Activated T-helper 1 cell treated with anti-CD3 and anti-CD28 coated beads, Interleukin-12 subunit alpha, Interleukin-12 subunit beta, Interleukin-2, Interleukin-4 antibody, amounts not matched to agents 30 ng/mL and 10 ng/mL and 1 ng/mL, durations not matched to agents 14 hours and 24 hours and 36 hours (primary cell): ENCODE data around the gene CORIN. TPM values are rescaled to one million over a fixed set of nuclear protein-coding genes. Genes with fewer than 3 reads are reported as not detected.
"Not testable (repeated sequence)": the region's sequence is repeated elsewhere in the genome, so short reads cannot be mapped to it uniquely, and the experiment has no call there.

Source experiments
- DNase-seq: peaks from one replicate; pipeline ENCODE4 v3.0.0; 2021; ENCODE audit warnings: low spot score
- H3K27ac Mint-ChIP-seq: one replicate; pipeline ENCODE4 v1.8.0; 2021; ENCODE audit warnings: mild to moderate bottlenecking, mixed read lengths
- H3K27me3 Mint-ChIP-seq: one replicate; pipeline ENCODE4 v1.8.0; 2022; ENCODE audit warnings: mild to moderate bottlenecking, moderate library complexity, mixed read lengths; ENCODE audit not compliant: insufficient read depth
- H3K36me3 Mint-ChIP-seq: one replicate; pipeline ENCODE4 v1.8.0; 2021; ENCODE audit warnings: low read depth, mixed read lengths
- H3K4me1 Mint-ChIP-seq: one replicate; pipeline ENCODE4 v1.8.0; 2021; ENCODE audit warnings: low read depth, mixed read lengths
- H3K4me3 Mint-ChIP-seq: one replicate; pipeline ENCODE4 v1.8.0; 2021; ENCODE audit warnings: mild to moderate bottlenecking, moderate library complexity, mixed read lengths
- H3K9me3 Mint-ChIP-seq: one replicate; pipeline ENCODE4 v1.8.0; 2021; ENCODE audit warnings: mixed read lengths
- intact Hi-C: fragments of 100-400 bp; cut with micrococcal nuclease; formaldehyde crosslinking; loops from one replicate; pipeline ENCODE4 v1.15.1; 2024
- total RNA-seq: library from RNA; stranded (reverse); gene quantifications from 2 replicates; pipeline ENCODE4 v1.2.3, GENCODE V29; 2022

Gene CORIN
- total RNA-seq, 1 donor from 2014 or later = not detected

GRCh38 chr4:47567511-47567910, 270.4 kb downstream of the CORIN start:
- Mint-ChIP-seq H3K27me3 (no peaks in the 10 kb centered on the region), H3K27ac (no peak overlapping the region), H3K4me1 (no peaks in the 10 kb centered on the region), H3K36me3 (no peaks in the 10 kb centered on the region), H3K4me3 (no peak overlapping the region), H3K9me3 (no peaks in the 10 kb centered on the region)
- DNase-seq = no peak
- intact Hi-C loops = loop anchor here (10.0 kb wide), 1 partner anchor 173 kb away; no protein-coding TSS in a partner anchor

- Mint-ChIP-seq H3K9me3 (no peaks in the 10 kb centered on the region), H3K4me3 (no peak overlapping the region), H3K4me1 (peaks cover 4% of the 10 kb centered on the region), H3K27ac (no peak overlapping the region), H3K36me3 (no peaks in the 10 kb centered on the region), H3K27me3 (no peaks in the 10 kb centered on the region)
- no peak for DNase-seq
- intact Hi-C loops = loop anchor here (10.0 kb wide), 1 partner anchor 172 kb away; no protein-coding TSS in a partner anchor
These were observed 270.9 kb downstream of the CORIN start for GRCh38 chr4:47566969-47567368.

- Mint-ChIP-seq H3K9me3 (no peaks in the 10 kb centered on the region), H3K4me1 (peaks cover 4% of the 10 kb centered on the region), H3K4me3 (no peak overlapping the region), H3K36me3 (no peaks in the 10 kb centered on the region), H3K27me3 (no peaks in the 10 kb centered on the region), H3K27ac (no peak overlapping the region)
- intact Hi-C loops = loop anchor here (10.0 kb wide), 1 partner anchor 172 kb away; no protein-coding TSS in a partner anchor
- DNase-seq = no peak
These were observed 271.3 kb downstream of the CORIN start for GRCh38 chr4:47566566-47566965.

GRCh38 chr4:47562297-47562696, 275.6 kb downstream of the CORIN start:
- H3K27ac Mint-ChIP-seq = no peak overlapping the region
- DNase-seq = no peak
- no peak overlapping the region for H3K4me3 Mint-ChIP-seq
- H3K4me1 Mint-ChIP-seq = peaks cover 4% of the 10 kb centered on the region
- H3K27me3 Mint-ChIP-seq = no peaks in the 10 kb centered on the region
- no peaks in the 10 kb centered on the region for H3K9me3 Mint-ChIP-seq
- H3K36me3 Mint-ChIP-seq = no peaks in the 10 kb centered on the region
- intact Hi-C loops = loop anchor here (10.0 kb wide), 1 partner anchor 167 kb away; no protein-coding TSS in a partner anchor

GRCh38 chr4:47561331-47561730, 276.5 kb downstream of the CORIN start:
- no peaks in the 10 kb centered on the region for H3K27me3 Mint-ChIP-seq

GRCh38 chr4:47560682-47561081, 277.2 kb downstream of the CORIN start:
- Mint-ChIP-seq H3K4me1 (peaks cover 4% of the 10 kb centered on the region), H3K9me3 (no peaks in the 10 kb centered on the region), H3K4me3 (no peak overlapping the region), H3K27me3 (no peaks in the 10 kb centered on the region), H3K27ac (no peak overlapping the region), H3K36me3 (no peaks in the 10 kb centered on the region)
- no peak for DNase-seq
- intact Hi-C loops = loop anchor here (10.0 kb wide), 1 partner anchor 166 kb away; no protein-coding TSS in a partner anchor

More at GRCh38 chr4:47561331-47561730, 276.5 kb downstream of the CORIN start:
- H3K9me3 Mint-ChIP-seq = no peaks in the 10 kb centered on the region
- no peaks in the 10 kb centered on the region for H3K36me3 Mint-ChIP-seq
- H3K27ac Mint-ChIP-seq = no peak overlapping the region
- no peak for DNase-seq
- no peak overlapping the region for H3K4me3 Mint-ChIP-seq
- peaks cover 4% of the 10 kb centered on the region for H3K4me1 Mint-ChIP-seq
- intact Hi-C loops = loop anchor here (10.0 kb wide), 1 partner anchor 167 kb away; no protein-coding TSS in a partner anchor

GRCh38 chr4:47557255-47557654, 280.6 kb downstream of the CORIN start:
- Mint-ChIP-seq H3K27ac (no peak overlapping the region), H3K36me3 (no peaks in the 10 kb centered on the region), H3K9me3 (no peaks in the 10 kb centered on the region), H3K27me3 (no peaks in the 10 kb centered on the region), H3K4me3 (no peak overlapping the region), H3K4me1 (peaks cover 2% of the 10 kb centered on the region)
- intact Hi-C loops = no loop called here
- DNase-seq = no peak

GRCh38 chr4:47555920-47556319, 281.9 kb downstream of the CORIN start:
- not testable (repeated sequence) for H3K9me3 Mint-ChIP-seq

GRCh38 chr4:47553329-47554125, 284.3 kb downstream of the CORIN start:
- Mint-ChIP-seq H3K27ac (no peak overlapping the region), H3K36me3 (no peaks in the 10 kb centered on the region), H3K4me1 (no peaks in the 10 kb centered on the region), H3K9me3 (peaks cover 4% of the 10 kb centered on the region), H3K27me3 (no peaks in the 10 kb centered on the region), H3K4me3 (no peak overlapping the region)
- DNase-seq = no peak
- intact Hi-C loops = no loop called here

More at GRCh38 chr4:47555920-47556319, 281.9 kb downstream of the CORIN start:
- H3K4me1 Mint-ChIP-seq, H3K27ac Mint-ChIP-seq, H3K27me3 Mint-ChIP-seq, intact Hi-C loops, DNase-seq, H3K4me3 Mint-ChIP-seq, H3K36me3 Mint-ChIP-seq: not testable (repeated sequence)

- Mint-ChIP-seq H3K27ac (no peak overlapping the region), H3K36me3 (peaks cover 2% of the 10 kb centered on the region), H3K9me3 (peaks cover 4% of the 10 kb centered on the region), H3K4me3 (no peak overlapping the region), H3K4me1 (no peaks in the 10 kb centered on the region), H3K27me3 (no peaks in the 10 kb centered on the region)
- intact Hi-C loops = no loop called here
- no peak for DNase-seq
These were observed 286.2 kb downstream of the CORIN start for GRCh38 chr4:47551682-47552081.

GRCh38 chr4:47550899-47551548, 286.8 kb downstream of the CORIN start:
- no peak for DNase-seq
- Mint-ChIP-seq H3K27me3 (no peaks in the 10 kb centered on the region), H3K4me3 (no peak overlapping the region), H3K36me3 (peaks cover 3% of the 10 kb centered on the region), H3K27ac (no peak overlapping the region), H3K4me1 (no peaks in the 10 kb centered on the region), H3K9me3 (peaks cover 4% of the 10 kb centered on the region)
- intact Hi-C loops = no loop called here

GRCh38 chr4:47550357-47550756, 287.5 kb downstream of the CORIN start:
- H3K36me3 Mint-ChIP-seq, intact Hi-C loops, H3K27ac Mint-ChIP-seq, H3K4me1 Mint-ChIP-seq, H3K9me3 Mint-ChIP-seq, DNase-seq, H3K4me3 Mint-ChIP-seq, H3K27me3 Mint-ChIP-seq: not testable (repeated sequence)
